HG03103 (cell line): ENCODE results near the gene TTLL1.

Experiments used
- ATAC-seq: cut with Tn5 transposase; IDR thresholded peaks from one replicate; pipeline ENCODE4 v1.9.1; 2021; ENCODE audit warnings: low read depth; ENCODE audit not compliant: unreplicated experiment

The TTLL1 gene

GRCh38 chr22:43014869-43015676 is 74.1 kb downstream of the TTLL1 start, which contains the start of gene PACSIN2:
Gene PACSIN2 (minus strand): TSS chr22:43015149. CDS start chr22:42912080, 103,069 bp downstream.
- ATAC-seq = peak; percentile 80

GRCh38 chr22:43014316-43014868 is 74.8 kb downstream of the TTLL1 start:
- ATAC-seq = peak; percentile 17

GRCh38 chr22:43013355-43014315 is 75.6 kb downstream of the TTLL1 start:
- peak; percentile 8 for ATAC-seq

- ATAC-seq = no peak
Measured at GRCh38 chr22:43012390-43012789, 76.8 kb downstream of the TTLL1 start.

GRCh38 chr22:43011079-43011478 is 78.1 kb downstream of the TTLL1 start:
- no peak for ATAC-seq

- no peak for ATAC-seq
Measured at GRCh38 chr22:43009444-43009843, 79.7 kb downstream of the TTLL1 start.

- no peak for ATAC-seq
Measured at GRCh38 chr22:43008921-43009320, 80.3 kb downstream of the TTLL1 start.

GRCh38 chr22:43008509-43008908 is 80.7 kb downstream of the TTLL1 start:
- ATAC-seq = no peak

GRCh38 chr22:43007519-43008102 is 81.6 kb downstream of the TTLL1 start:
- ATAC-seq = no peak

- ATAC-seq = no peak
Measured at GRCh38 chr22:43006753-43007152, 82.4 kb downstream of the TTLL1 start.

GRCh38 chr22:43006016-43006505 is 83.1 kb downstream of the TTLL1 start:
- ATAC-seq = no peak

GRCh38 chr22:43005106-43005505 is 84.1 kb downstream of the TTLL1 start:
- ATAC-seq = no peak

GRCh38 chr22:43004362-43005035 is 84.7 kb downstream of the TTLL1 start:
- ATAC-seq = no peak

GRCh38 chr22:43002202-43002586 is 87.0 kb downstream of the TTLL1 start:
- no peak for ATAC-seq

- ATAC-seq = no peak
Measured at GRCh38 chr22:43001271-43002201, 87.7 kb downstream of the TTLL1 start.

GRCh38 chr22:43000441-43001175 is 88.6 kb downstream of the TTLL1 start:
- ATAC-seq = no peak

GRCh38 chr22:42997582-42998090 is 91.6 kb downstream of the TTLL1 start:
- no peak for ATAC-seq
